ENCODE results near the gene MED25. TPM values are rescaled to one million over a fixed set of nuclear protein-coding genes. Genes with fewer than 3 reads are reported as not detected.

Gene MED25
- total and polyA plus RNA-seq, 9 of the 15 experiments (the other 6 are each of a cell fraction or from before 2014, with no cell fraction given): 4.1 to 93.9 (median 19.3) TPM

DNA sequence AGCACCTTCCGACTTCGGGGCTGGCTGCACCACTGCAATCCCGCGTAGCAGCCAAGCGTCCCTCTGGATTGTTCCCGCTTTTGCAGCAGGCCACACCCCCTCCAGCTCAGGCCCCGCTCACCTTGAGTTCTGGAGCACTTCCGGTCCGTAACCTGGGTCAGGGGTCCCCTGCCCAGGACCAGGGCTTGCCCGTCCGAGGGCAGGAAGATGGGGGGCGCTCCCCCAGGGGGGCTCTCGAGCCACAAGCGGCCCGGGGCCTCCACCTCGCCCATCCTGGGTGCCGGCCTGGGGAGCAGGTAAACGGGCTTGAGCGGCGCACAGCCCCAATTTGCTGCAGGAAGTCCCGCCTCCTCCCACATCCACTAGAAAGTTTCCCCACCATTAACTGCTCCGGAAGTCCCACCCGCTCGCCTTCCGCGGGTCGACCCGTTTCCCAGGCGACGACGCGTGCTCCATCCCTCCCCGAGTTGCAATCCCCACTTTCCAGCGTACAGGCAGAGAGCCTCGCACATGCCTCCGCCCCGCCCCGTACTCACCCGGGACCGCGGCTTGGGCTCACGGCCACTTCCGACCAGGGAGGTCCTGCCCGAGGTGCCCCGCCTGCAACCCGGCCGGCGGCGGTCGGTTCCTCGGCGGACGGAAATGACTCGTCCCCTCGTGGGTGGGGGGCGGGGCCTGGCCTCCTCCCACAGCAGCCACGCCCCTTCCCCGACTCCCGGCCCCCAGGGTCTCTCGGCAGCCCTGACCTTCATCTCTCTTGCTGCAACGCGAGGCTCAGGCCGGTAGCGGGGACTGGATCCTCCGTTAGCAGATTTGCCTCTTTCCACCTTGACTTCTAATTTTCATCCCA lies 49.1 kb downstream of the MED25 start, which contains the start of gene PNKP (continued):
- TF ChIP-seq, protein P1, sequence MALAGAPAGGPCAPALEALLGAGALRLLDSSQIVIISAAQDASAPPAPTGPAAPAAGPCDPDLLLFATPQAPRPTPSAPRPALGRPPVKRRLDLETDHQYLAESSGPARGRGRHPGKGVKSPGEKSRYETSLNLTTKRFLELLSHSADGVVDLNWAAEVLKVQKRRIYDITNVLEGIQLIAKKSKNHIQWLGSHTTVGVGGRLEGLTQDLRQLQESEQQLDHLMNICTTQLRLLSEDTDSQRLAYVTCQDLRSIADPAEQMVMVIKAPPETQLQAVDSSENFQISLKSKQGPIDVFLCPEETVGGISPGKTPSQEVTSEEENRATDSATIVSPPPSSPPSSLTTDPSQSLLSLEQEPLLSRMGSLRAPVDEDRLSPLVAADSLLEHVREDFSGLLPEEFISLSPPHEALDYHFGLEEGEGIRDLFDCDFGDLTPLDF (CRISPR knock-in tag; IDR thresholded peaks at IDR 0.05): no peak
- TF ChIP-seq ZNF143 (CRISPR knock-in tag; IDR thresholded peaks at IDR 0.05): no peak
- peak; percentile 94 for TF ChIP-seq EGR1 (conservative IDR thresholded peaks at IDR 0.05)
- TF ChIP-seq ARNT (IDR thresholded peaks at IDR 0.05): no peak
- no peak for TF ChIP-seq NFIX (CRISPR knock-in tag; IDR thresholded peaks at IDR 0.05; ENCODE audit: low read depth)
- no peak for TF ChIP-seq GATAD2A (IDR thresholded peaks at IDR 0.05)
- peak; percentile 87; the same call in 1 of the 2 replicates for TF ChIP-seq PHF8 (IDR thresholded peaks at IDR 0.05; ENCODE audit: borderline replicate concordance, low read length)
- no peak for TF ChIP-seq ZNF431 (CRISPR knock-in tag; IDR thresholded peaks at IDR 0.05)
- no peak for TF ChIP-seq COPS2 (conservative IDR thresholded peaks at IDR 0.05)
- TF ChIP-seq, protein P2, sequence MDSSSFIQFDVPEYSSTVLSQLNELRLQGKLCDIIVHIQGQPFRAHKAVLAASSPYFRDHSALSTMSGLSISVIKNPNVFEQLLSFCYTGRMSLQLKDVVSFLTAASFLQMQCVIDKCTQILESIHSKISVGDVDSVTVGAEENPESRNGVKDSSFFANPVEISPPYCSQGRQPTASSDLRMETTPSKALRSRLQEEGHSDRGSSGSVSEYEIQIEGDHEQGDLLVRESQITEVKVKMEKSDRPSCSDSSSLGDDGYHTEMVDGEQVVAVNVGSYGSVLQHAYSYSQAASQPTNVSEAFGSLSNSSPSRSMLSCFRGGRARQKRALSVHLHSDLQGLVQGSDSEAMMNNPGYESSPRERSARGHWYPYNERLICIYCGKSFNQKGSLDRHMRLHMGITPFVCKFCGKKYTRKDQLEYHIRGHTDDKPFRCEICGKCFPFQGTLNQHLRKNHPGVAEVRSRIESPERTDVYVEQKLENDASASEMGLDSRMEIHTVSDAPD (CRISPR knock-in tag; IDR thresholded peaks at IDR 0.05): no peak
- TF ChIP-seq GATA2 (CRISPR knock-in tag; IDR thresholded peaks at IDR 0.05): no peak
- TF ChIP-seq ZNF217 (CRISPR knock-in tag; IDR thresholded peaks at IDR 0.05): no peak
- no peak for TF ChIP-seq ZNF282 (CRISPR knock-in tag; IDR thresholded peaks at IDR 0.05)
- TF ChIP-seq, protein P3, sequence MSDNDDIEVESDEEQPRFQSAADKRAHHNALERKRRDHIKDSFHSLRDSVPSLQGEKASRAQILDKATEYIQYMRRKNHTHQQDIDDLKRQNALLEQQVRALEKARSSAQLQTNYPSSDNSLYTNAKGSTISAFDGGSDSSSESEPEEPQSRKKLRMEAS (CRISPR knock-in tag; IDR thresholded peaks at IDR 0.05): peak; percentile 84
- TF ChIP-seq TEAD4 (IDR thresholded peaks at IDR 0.05; ENCODE audit: low read length): no peak
- TF ChIP-seq TEAD4 (CRISPR knock-in tag; IDR thresholded peaks at IDR 0.05; ENCODE audit: borderline replicate concordance): no peak
- peak; percentile 45 to 65; a peak in 1 of 4 replicates for TF ChIP-seq FOXK2 (conservative IDR thresholded peaks at IDR 0.05 in 1 of 2, IDR thresholded peaks at IDR 0.05 in 1 of 2; ENCODE audit: low read depth in 2 of 2)
- no peak for TF ChIP-seq RBM17 (IDR thresholded peaks at IDR 0.05; ENCODE audit: borderline replicate concordance, low read depth, low read length)
- peak; percentile 86 for TF ChIP-seq MYC (IDR thresholded peaks at IDR 0.05; ENCODE audit: low read depth, low read length)
- peak; percentile 74; the same call in 1 of the 2 replicates for TF ChIP-seq MYC (CRISPR knock-in tag; IDR thresholded peaks at IDR 0.05; ENCODE audit: borderline replicate concordance, low read depth)
- no peak for TF ChIP-seq HCFC1 (IDR thresholded peaks at IDR 0.05; ENCODE audit: low read depth, low read length)
- TF ChIP-seq, protein P4, sequence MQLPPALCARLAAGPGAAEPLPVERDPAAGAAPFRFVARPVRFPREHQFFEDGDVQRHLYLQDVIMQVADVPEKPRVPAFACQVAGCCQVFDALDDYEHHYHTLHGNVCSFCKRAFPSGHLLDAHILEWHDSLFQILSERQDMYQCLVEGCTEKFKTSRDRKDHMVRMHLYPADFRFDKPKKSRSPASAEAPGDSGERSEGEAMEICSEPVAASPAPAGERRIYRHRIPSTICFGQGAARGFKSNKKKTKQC (CRISPR knock-in tag; IDR thresholded peaks at IDR 0.05): peak; percentile 23; the same call in 1 of the 2 replicates
- TF ChIP-seq ZNF75A (CRISPR knock-in tag; IDR thresholded peaks at IDR 0.05): no peak
- TF ChIP-seq SMAD4 (CRISPR knock-in tag; conservative IDR thresholded peaks at IDR 0.05): no peak; the same call in 1 of the 2 replicates
- peak in 1 of 2 experiments; percentile 49; a peak in 2 of 4 replicates for TF ChIP-seq SIN3A (IDR thresholded peaks at IDR 0.05; ENCODE audit: borderline replicate concordance in 2 of 2, control insufficient read depth in 1 of 2, low read depth in 2 of 2, low read length in 2 of 2)

All from K562 (cell line).